Liver (tissue), 9 donors: ENCODE measurements around the gene DOCK1. TPM values are rescaled to one million over a fixed set of nuclear protein-coding genes. Genes with fewer than 3 reads are reported as not detected.

Experiments used
- DNase-seq: peaks from one replicate; pipeline ENCODE4 v3.0.0-alpha.2; 2017; ENCODE audit warnings: low spot score
- H3K27ac ChIP-seq, 2 donors: one replicate each; pipeline ENCODE4 v1.7.0; 2013; ENCODE audit warnings: inconsistent platforms in 2 of 2, low read length in 2 of 2, control low read depth in 1 of 2, low read depth in 1 of 2, mild to moderate bottlenecking in 1 of 2
- H3K27me3 ChIP-seq, 4 donors: one replicate each; pipeline versions ENCODE4 v1.6.1 to v1.7.0; 2013; ENCODE audit warnings: low read length in 3 of 4, inconsistent platforms in 1 of 4, mild to moderate bottlenecking in 1 of 4, moderate library complexity in 1 of 4; ENCODE audit not compliant: control insufficient read depth in 4 of 4, insufficient read depth in 4 of 4
- H3K36me3 ChIP-seq, 4 donors: one replicate each; pipeline versions ENCODE4 v1.6.1 to v1.7.0; 2013; ENCODE audit warnings: low read length in 3 of 4, mild to moderate bottlenecking in 3 of 4, low read depth in 1 of 4, moderate library complexity in 1 of 4; ENCODE audit not compliant: control insufficient read depth in 4 of 4, insufficient read depth in 3 of 4
- H3K4me1 ChIP-seq, 4 donors: one replicate each; pipeline versions ENCODE4 v1.6.1 to v1.7.0; 2013; ENCODE audit warnings: low read length in 3 of 4, mild to moderate bottlenecking in 3 of 4, moderate library complexity in 1 of 4; ENCODE audit not compliant: control insufficient read depth in 4 of 4, insufficient read depth in 4 of 4
- H3K4me3 ChIP-seq, 3 donors: one replicate each; pipeline versions ENCODE4 v1.6.1 to v1.7.0; 2013; ENCODE audit warnings: low read length in 3 of 3, control low read depth in 1 of 3, low read depth in 1 of 3, mild to moderate bottlenecking in 1 of 3
- H3K9ac ChIP-seq, 2 donors: one replicate each; pipeline ENCODE4 v1.7.0; 2013; ENCODE audit warnings: low read length in 2 of 2, mild to moderate bottlenecking in 2 of 2, moderate library complexity in 2 of 2, control low read depth in 1 of 2, low read depth in 1 of 2
- H3K9me3 ChIP-seq, 4 donors: one replicate each; pipeline versions ENCODE4 v1.6.1 to v1.7.0; 2013; ENCODE audit warnings: low read length in 3 of 4; ENCODE audit not compliant: control insufficient read depth in 4 of 4
- EGR1 ChIP-seq, 2 donors: IDR thresholded peaks; 2 replicates each; pipeline ENCODE4 v1.6.1; 2016 to 2018; ENCODE audit warnings: antibody characterized with exemption in 2 of 2, low read depth in 2 of 2
- FOXA1 ChIP-seq: IDR thresholded peaks from 2 replicates; pipeline ENCODE4 v1.6.1; 2016; ENCODE audit warnings: antibody characterized with exemption
- FOXA2 ChIP-seq: IDR thresholded peaks from 2 replicates; pipeline ENCODE4 v1.6.1; 2016; ENCODE audit warnings: antibody characterized with exemption
- GABPA ChIP-seq, 2 donors: IDR thresholded peaks in 1 of 2; conservative IDR thresholded peaks in 1 of 2; 2 replicates each; pipeline ENCODE4 v1.6.1; 2016; ENCODE audit warnings: antibody characterized with exemption in 2 of 2, mild to moderate bottlenecking in 1 of 2, moderate library complexity in 1 of 2
- HNF4A ChIP-seq, 2 donors: conservative IDR thresholded peaks; 2 replicates each; pipeline ENCODE4 v1.6.1; 2016; ENCODE audit warnings: antibody characterized with exemption in 2 of 2, mild to moderate bottlenecking in 2 of 2
- HNF4G ChIP-seq: IDR thresholded peaks from 2 replicates; pipeline ENCODE4 v1.6.1; 2016; ENCODE audit warnings: antibody characterized with exemption
- JUND ChIP-seq, 2 donors: IDR thresholded peaks; 2 replicates each; pipeline ENCODE4 v1.6.1; 2016; ENCODE audit warnings: antibody characterized with exemption in 2 of 2
- NR2F2 ChIP-seq: IDR thresholded peaks from 2 replicates; pipeline ENCODE4 v1.6.1; 2016; ENCODE audit warnings: antibody characterized with exemption
- RAD21 ChIP-seq, 2 donors: IDR thresholded peaks; 2 replicates each; pipeline ENCODE4 v1.6.1; 2016; ENCODE audit warnings: antibody characterized with exemption in 2 of 2, mild to moderate bottlenecking in 2 of 2
- REST ChIP-seq: IDR thresholded peaks from 2 replicates; pipeline ENCODE4 v1.6.1; 2016; ENCODE audit warnings: antibody characterized with exemption, mild to moderate bottlenecking
- SP1 ChIP-seq: IDR thresholded peaks from 2 replicates; pipeline ENCODE4 v1.6.1; 2018; ENCODE audit warnings: antibody characterized with exemption, mild to moderate bottlenecking
- TAF1 ChIP-seq: conservative IDR thresholded peaks from 2 replicates; pipeline ENCODE4 v1.6.1; 2016; ENCODE audit warnings: antibody characterized with exemption, mild to moderate bottlenecking
- YY1 ChIP-seq: IDR thresholded peaks from 2 replicates; pipeline ENCODE4 v1.6.1; 2016; ENCODE audit warnings: antibody characterized with exemption, mild to moderate bottlenecking
- ZBTB33 ChIP-seq: IDR thresholded peaks from 2 replicates; pipeline ENCODE4 v1.6.1; 2016; ENCODE audit warnings: antibody characterized with exemption
- WGBS: extraction: QIAGEN DNeasy Blood & Tissue Kit; methylation state at CpG from one replicate; pipeline ENCODE4 v1.1.7; 2013; 5-methylcytosine and 5-hydroxymethylcytosine counted together
- polyA plus RNA-seq, 2 donors: library from polyadenylated mRNA; stranded (reverse) in 1 of 2; unstranded in 1 of 2; fragments of 200-250 nt in 1 of 2; fragments of >200 nt in 1 of 2; fragmentation: Nextera tagmentation in 1 of 2; extraction: Ambion mirVana in 1 of 2; gene quantifications; one replicate each; pipeline versions ENCODE4 v1.2.1 to v1.2.3, GENCODE V29; 2013 to 2015
- total RNA-seq, 2 donors: library from RNA; depleted of rRNA; stranded (reverse); fragments of >200 nt; gene quantifications; one replicate each; pipeline ENCODE4 v1.2.3, GENCODE V29; 2014
- TF ChIP-seq, protein P1 (sequence below): IDR thresholded peaks from 2 replicates; pipeline ENCODE4 v1.6.1; 2016; ENCODE audit warnings: antibody characterized with exemption
- TF ChIP-seq, protein P2 (sequence below): IDR thresholded peaks from 2 replicates; pipeline ENCODE4 v1.6.1; 2016; ENCODE audit warnings: antibody characterized with exemption
- TF ChIP-seq, protein P3 (sequence below): fragments of 150-350 bp; IDR thresholded peaks from 2 replicates; pipeline ENCODE4 v1.5.1; 2017; ENCODE audit warnings: improper control_type of control experiment, low read depth, low read length; ENCODE audit not compliant: missing input control
- donor health status: healthy.
- donor health status: healthy.
- donor health status: healthy.
- donor health status: healthy.
- donor health status: healthy.

DOCK1 gene
- total and polyA plus RNA-seq, 4 donors = 3.8 to 28.8 (median 9.1) TPM

DNA sequence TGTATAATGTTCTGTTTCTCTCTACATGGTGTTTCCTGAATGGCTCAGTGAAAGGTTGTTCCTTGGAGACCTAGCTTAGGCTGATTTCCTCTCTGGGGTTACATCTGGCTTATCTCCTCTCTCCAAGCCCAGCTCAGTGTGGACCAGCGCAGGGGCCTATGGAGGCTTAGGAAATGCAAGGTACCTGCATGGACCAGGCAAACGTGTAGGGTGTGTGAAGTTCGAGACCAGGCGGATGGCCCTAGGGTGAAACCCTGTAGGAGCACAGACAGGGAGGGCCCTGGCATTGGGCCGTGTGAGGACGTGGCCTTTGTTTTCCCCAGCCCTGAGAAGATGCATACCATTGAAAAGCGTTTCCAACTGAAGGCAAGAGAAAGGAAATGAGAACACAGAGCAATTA, 59.0 kb downstream of the DOCK1 start:
- no peak for DNase-seq
- H3K4me3 ChIP-seq = no peak overlapping the region
- no peaks in the 10 kb centered on the region for H3K27me3 ChIP-seq
- H3K27ac ChIP-seq = no peak overlapping the region
- H3K9me3 ChIP-seq = no peaks in the 10 kb centered on the region
- no peaks in the 10 kb centered on the region for H3K36me3 ChIP-seq
- no peak overlapping the region for H3K9ac ChIP-seq
- TF ChIP-seq, protein P1, sequence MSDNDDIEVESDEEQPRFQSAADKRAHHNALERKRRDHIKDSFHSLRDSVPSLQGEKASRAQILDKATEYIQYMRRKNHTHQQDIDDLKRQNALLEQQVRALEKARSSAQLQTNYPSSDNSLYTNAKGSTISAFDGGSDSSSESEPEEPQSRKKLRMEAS = no peak
- TF ChIP-seq YY1 (no peak), EGR1 (IDR thresholded peaks at IDR 0.05; ENCODE audit: low read depth in 2 of 2) (no peak), HNF4A (conservative IDR thresholded peaks at IDR 0.05) (no peak), NR2F2 (no peak), FOXA2 (no peak), GABPA (IDR thresholded peaks at IDR 0.05 in 1 of 2, conservative IDR thresholded peaks at IDR 0.05 in 1 of 2) (no peak), HNF4G (no peak), FOXA1 (no peak), JUND (IDR thresholded peaks at IDR 0.05) (no peak), SP1 (no peak)
- TF ChIP-seq, protein P2, sequence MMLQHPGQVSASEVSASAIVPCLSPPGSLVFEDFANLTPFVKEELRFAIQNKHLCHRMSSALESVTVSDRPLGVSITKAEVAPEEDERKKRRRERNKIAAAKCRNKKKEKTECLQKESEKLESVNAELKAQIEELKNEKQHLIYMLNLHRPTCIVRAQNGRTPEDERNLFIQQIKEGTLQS = no peak
- TF ChIP-seq, protein P3, sequence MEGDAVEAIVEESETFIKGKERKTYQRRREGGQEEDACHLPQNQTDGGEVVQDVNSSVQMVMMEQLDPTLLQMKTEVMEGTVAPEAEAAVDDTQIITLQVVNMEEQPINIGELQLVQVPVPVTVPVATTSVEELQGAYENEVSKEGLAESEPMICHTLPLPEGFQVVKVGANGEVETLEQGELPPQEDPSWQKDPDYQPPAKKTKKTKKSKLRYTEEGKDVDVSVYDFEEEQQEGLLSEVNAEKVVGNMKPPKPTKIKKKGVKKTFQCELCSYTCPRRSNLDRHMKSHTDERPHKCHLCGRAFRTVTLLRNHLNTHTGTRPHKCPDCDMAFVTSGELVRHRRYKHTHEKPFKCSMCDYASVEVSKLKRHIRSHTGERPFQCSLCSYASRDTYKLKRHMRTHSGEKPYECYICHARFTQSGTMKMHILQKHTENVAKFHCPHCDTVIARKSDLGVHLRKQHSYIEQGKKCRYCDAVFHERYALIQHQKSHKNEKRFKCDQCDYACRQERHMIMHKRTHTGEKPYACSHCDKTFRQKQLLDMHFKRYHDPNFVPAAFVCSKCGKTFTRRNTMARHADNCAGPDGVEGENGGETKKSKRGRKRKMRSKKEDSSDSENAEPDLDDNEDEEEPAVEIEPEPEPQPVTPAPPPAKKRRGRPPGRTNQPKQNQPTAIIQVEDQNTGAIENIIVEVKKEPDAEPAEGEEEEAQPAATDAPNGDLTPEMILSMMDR = no peak
- WGBS = 79% methylated on average over 7 of the region's 7 CpGs
- H3K4me1 ChIP-seq = no peaks in the 10 kb centered on the region

DNA sequence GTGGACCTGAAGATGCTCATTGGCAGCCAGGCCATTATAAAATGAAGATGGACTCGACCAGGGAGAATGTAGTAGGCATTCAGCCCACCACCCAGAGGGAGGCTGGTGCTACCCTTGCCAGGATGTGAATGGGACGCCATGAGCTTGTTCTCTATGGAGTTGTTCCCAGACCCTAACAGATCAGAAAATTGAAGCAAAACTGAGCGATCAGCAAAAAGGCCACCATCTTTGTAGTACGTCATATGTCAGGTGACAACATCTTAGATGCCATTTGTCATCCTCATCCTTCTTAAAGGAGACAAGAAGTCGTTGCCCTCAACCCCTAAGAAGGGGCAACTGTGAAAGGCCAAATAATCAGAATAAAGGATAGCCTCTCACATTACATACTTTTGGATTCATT, 61.7 kb downstream of the DOCK1 start:
- 96% methylated on average over 5 of the region's 5 CpGs for WGBS
- Histone ChIP-seq H3K27ac (no peak overlapping the region), H3K36me3 (no peaks in the 10 kb centered on the region), H3K27me3 (no peaks in the 10 kb centered on the region), H3K4me1 (no peaks in the 10 kb centered on the region), H3K9me3 (no peaks in the 10 kb centered on the region), H3K4me3 (no peak overlapping the region), H3K9ac (no peak overlapping the region)
- no peak for DNase-seq
- no peak for TF ChIP-seq TAF1
- no peak for TF ChIP-seq HNF4G
- TF ChIP-seq RAD21 (IDR thresholded peaks at IDR 0.05) = no peak
- TF ChIP-seq, protein P3 = no peak
- TF ChIP-seq, protein P1 = no peak
- TF ChIP-seq REST = no peak
- TF ChIP-seq FOXA1 = no peak
- TF ChIP-seq YY1 = no peak
- TF ChIP-seq FOXA2 = no peak
- no peak for TF ChIP-seq ZBTB33
- TF ChIP-seq NR2F2 = no peak
